ENCODE measurements around the gene ANKS1A.

DNA sequence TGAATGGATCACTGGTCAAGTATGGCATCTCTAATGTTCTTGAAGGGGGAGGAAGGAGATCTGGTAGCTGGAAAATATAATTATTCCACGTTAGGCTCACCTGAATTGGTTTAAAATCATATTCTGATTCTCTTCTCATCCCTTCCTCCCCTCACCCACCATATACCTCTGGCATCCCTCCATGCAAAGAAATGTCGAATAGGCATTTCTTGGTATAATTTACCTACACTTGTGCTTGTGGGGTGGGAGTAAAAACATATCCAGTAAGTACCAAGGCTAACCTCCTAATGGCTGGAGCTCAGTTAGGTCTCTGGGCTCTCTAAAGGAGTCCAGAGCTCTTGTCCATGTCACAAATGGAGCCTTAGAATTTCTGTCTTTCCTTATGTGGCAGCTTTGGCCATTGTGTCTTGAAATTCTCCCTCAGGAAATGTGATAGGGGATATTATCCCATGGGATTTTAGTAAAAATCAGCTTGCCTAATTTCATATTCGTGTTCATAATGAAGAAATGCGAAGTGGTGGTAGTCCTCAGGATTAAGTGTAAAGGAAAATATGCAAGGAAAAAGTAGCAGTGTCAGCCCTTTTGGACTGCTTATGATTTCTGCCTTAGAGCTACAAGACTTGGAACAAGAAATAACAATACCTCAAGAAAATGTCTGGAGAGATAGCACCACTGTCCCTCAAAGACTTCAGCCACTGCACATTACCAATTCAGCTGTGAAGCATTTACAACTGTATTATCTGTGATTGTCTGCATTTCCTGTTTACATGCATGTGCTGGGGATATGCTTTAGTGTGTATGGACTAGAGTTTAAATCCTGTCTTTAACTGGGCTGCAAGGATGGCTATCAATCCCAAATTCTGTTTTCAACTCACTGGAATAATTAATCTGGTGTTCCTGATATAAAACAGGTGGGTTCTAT, 13.5 kb upstream of the ANKS1A start:
- TF ChIP-seq, protein P1, sequence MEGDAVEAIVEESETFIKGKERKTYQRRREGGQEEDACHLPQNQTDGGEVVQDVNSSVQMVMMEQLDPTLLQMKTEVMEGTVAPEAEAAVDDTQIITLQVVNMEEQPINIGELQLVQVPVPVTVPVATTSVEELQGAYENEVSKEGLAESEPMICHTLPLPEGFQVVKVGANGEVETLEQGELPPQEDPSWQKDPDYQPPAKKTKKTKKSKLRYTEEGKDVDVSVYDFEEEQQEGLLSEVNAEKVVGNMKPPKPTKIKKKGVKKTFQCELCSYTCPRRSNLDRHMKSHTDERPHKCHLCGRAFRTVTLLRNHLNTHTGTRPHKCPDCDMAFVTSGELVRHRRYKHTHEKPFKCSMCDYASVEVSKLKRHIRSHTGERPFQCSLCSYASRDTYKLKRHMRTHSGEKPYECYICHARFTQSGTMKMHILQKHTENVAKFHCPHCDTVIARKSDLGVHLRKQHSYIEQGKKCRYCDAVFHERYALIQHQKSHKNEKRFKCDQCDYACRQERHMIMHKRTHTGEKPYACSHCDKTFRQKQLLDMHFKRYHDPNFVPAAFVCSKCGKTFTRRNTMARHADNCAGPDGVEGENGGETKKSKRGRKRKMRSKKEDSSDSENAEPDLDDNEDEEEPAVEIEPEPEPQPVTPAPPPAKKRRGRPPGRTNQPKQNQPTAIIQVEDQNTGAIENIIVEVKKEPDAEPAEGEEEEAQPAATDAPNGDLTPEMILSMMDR (tag by site-specific recombination; IDR thresholded peaks at IDR 0.05) = no peak
- TF ChIP-seq, protein P2, sequence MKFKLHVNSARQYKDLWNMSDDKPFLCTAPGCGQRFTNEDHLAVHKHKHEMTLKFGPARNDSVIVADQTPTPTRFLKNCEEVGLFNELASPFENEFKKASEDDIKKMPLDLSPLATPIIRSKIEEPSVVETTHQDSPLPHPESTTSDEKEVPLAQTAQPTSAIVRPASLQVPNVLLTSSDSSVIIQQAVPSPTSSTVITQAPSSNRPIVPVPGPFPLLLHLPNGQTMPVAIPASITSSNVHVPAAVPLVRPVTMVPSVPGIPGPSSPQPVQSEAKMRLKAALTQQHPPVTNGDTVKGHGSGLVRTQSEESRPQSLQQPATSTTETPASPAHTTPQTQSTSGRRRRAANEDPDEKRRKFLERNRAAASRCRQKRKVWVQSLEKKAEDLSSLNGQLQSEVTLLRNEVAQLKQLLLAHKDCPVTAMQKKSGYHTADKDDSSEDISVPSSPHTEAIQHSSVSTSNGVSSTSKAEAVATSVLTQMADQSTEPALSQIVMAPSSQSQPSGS (tag by site-specific recombination; IDR thresholded peaks at IDR 0.05; ENCODE audit: low read depth) = no peak
- TF ChIP-seq ZNF292 (tag by site-specific recombination; IDR thresholded peaks at IDR 0.05; ENCODE audit: borderline replicate concordance, low read depth) = no peak

All from HEK293 (cell line).